Activated CD8-positive, alpha-beta T cell treated with anti-CD3 and anti-CD28 coated beads for 36 hours (primary cell): Measurements from ENCODE around the gene NLRP7. TPM values are rescaled to one million over a fixed set of nuclear protein-coding genes. Genes with fewer than 3 reads are reported as not detected.

Source experiments
- ATAC-seq: fragments of 200-7000 bp; cut with Tn5 transposase; one replicate; pipeline ENCODE4 v1.10.0; 2021; ENCODE audit warnings: mild to moderate bottlenecking, moderate library complexity
- CTCF ChIA-PET: fragments of 350-600 bp; sonication (Branson Sonifier 250); formaldehyde crosslinking; loops from one replicate; lab custom pipeline; 2021; ENCODE audit warnings: antibody characterized with exemption; lab: Charles Lee
- POLR2A ChIA-PET: fragments of 350-600 bp; sonication (Branson Sonifier 250); formaldehyde crosslinking; loops from one replicate; lab custom pipeline; 2021; ENCODE audit warnings: antibody characterized with exemption; lab: Charles Lee
- DNase-seq: peaks from one replicate; pipeline ENCODE4 v3.0.0-alpha.2; 2020
- H3K27ac Mint-ChIP-seq: one replicate; pipeline ENCODE4 v1.8.0; 2021; ENCODE audit warnings: mild to moderate bottlenecking, mixed read lengths
- H3K27me3 Mint-ChIP-seq: one replicate; pipeline ENCODE4 v1.8.0; 2021; ENCODE audit warnings: mixed read lengths
- H3K36me3 Mint-ChIP-seq: one replicate; pipeline ENCODE4 v1.8.0; 2021; ENCODE audit warnings: low read depth, mixed read lengths
- H3K4me1 Mint-ChIP-seq: one replicate; pipeline ENCODE4 v1.8.0; 2021; ENCODE audit warnings: low read depth, mixed read lengths
- H3K4me3 Mint-ChIP-seq: one replicate; pipeline ENCODE4 v1.8.0; 2021; ENCODE audit warnings: mild to moderate bottlenecking, moderate library complexity, mixed read lengths
- H3K9me3 Mint-ChIP-seq: one replicate; pipeline ENCODE4 v1.8.0; 2021; ENCODE audit warnings: mixed read lengths
- CTCF ChIP-seq: fragments of 200-600 bp; IDR thresholded peaks from one replicate; pipeline ENCODE4 v1.8.0; 2022; ENCODE audit warnings: antibody characterized with exemption, mild to moderate bottlenecking
- intact Hi-C: fragments of 100-400 bp; cut with micrococcal nuclease; formaldehyde crosslinking; loops from one replicate; pipeline ENCODE4 v1.10.0; 2022
- total RNA-seq, 2 experiments: library from RNA; stranded (reverse); gene quantifications; one replicate each; pipeline ENCODE4 v1.2.3, GENCODE V29; 2021

Gene NLRP7
- total RNA-seq, 2 experiments from 2014 or later = not detected

- POLR2A ChIA-PET = no interaction called here
Measured at GRCh38 chr19:54889566-54889965, 57.8 kb downstream of the NLRP7 start.

GRCh38 chr19:54888239-54888638 is 59.1 kb downstream of the NLRP7 start:
- Mint-ChIP-seq H3K36me3 (no peaks in the 10 kb centered on the region), H3K4me1 (no peaks in the 10 kb centered on the region), H3K4me3 (no peak overlapping the region), H3K27ac (no peak overlapping the region), H3K9me3 (no peaks in the 10 kb centered on the region), H3K27me3 (peaks cover 8% of the 10 kb centered on the region)
- ChIA-PET POLR2A (no interaction called here), CTCF (no interaction called here)
- intact Hi-C loops = no loop called here
- no peak for ATAC-seq
- no peak for DNase-seq
- no peak for TF ChIP-seq CTCF

More at GRCh38 chr19:54889566-54889965, 57.8 kb downstream of the NLRP7 start:
- Mint-ChIP-seq H3K4me1 (no peaks in the 10 kb centered on the region), H3K27me3 (peaks cover 8% of the 10 kb centered on the region), H3K27ac (no peak overlapping the region), H3K4me3 (no peak overlapping the region), H3K36me3 (no peaks in the 10 kb centered on the region), H3K9me3 (no peaks in the 10 kb centered on the region)
- CTCF ChIA-PET = no interaction called here
- ATAC-seq = no peak
- no peak for TF ChIP-seq CTCF
- intact Hi-C loops = no loop called here
- no peak for DNase-seq

GRCh38 chr19:54883228-54883627 is 64.1 kb downstream of the NLRP7 start:
- DNase-seq (no peak), ATAC-seq (no peak)
- H3K27me3 Mint-ChIP-seq = peaks cover 19% of the 10 kb centered on the region
- ChIA-PET POLR2A (no interaction called here), CTCF (no interaction called here)
- no peaks in the 10 kb centered on the region for H3K4me1 Mint-ChIP-seq
- no peak for TF ChIP-seq CTCF
- no peaks in the 10 kb centered on the region for H3K36me3 Mint-ChIP-seq
- intact Hi-C loops = no loop called here
- H3K27ac Mint-ChIP-seq = no peak overlapping the region
- no peaks in the 10 kb centered on the region for H3K9me3 Mint-ChIP-seq
- no peak overlapping the region for H3K4me3 Mint-ChIP-seq

GRCh38 chr19:54882758-54883157 is 64.6 kb downstream of the NLRP7 start:
- ChIA-PET POLR2A (no interaction called here), CTCF (interaction anchor here (1.4 to 2.0 kb wide), 2 partner anchors 12 to 180 kb away, joined by 4 to 5 read pairs; partner anchors contain the start of gene RDH13)
- H3K36me3 Mint-ChIP-seq = no peaks in the 10 kb centered on the region
- no peaks in the 10 kb centered on the region for H3K4me1 Mint-ChIP-seq
- peak; percentile 21 for TF ChIP-seq CTCF
- peaks cover 19% of the 10 kb centered on the region for H3K27me3 Mint-ChIP-seq
- DNase-seq = peak; percentile 11
- H3K4me3 Mint-ChIP-seq = no peak overlapping the region
- H3K27ac Mint-ChIP-seq = peak overlapping the region; percentile 64
- peak; percentile 77 for ATAC-seq
- no peaks in the 10 kb centered on the region for H3K9me3 Mint-ChIP-seq
- intact Hi-C loops = no loop called here

- POLR2A ChIA-PET = no interaction called here
- CTCF ChIA-PET = interaction anchor here (1.0 to 2.0 kb wide), 5 partner anchors 11 to 278 kb away, joined by 4 to 9 read pairs (median 5); partner anchors contain the start of gene RDH13
- no peak for TF ChIP-seq CTCF
- Mint-ChIP-seq H3K27ac (no peak overlapping the region), H3K36me3 (no peaks in the 10 kb centered on the region), H3K4me1 (no peaks in the 10 kb centered on the region), H3K27me3 (peaks cover 19% of the 10 kb centered on the region), H3K4me3 (no peak overlapping the region), H3K9me3 (no peaks in the 10 kb centered on the region)
- ATAC-seq (no peak), DNase-seq (no peak)
- intact Hi-C loops = no loop called here
Measured at GRCh38 chr19:54881884-54882283, 65.4 kb downstream of the NLRP7 start.
